HG03442 (cell line): Measurements from ENCODE around the gene LEMD1.
"Not testable (repeated sequence)": the region's sequence is repeated elsewhere in the genome, so short reads cannot be mapped to it uniquely, and the experiment has no call there.

Experiments
- ATAC-seq: cut with Tn5 transposase; IDR thresholded peaks from one replicate; pipeline ENCODE4 v1.9.1; 2021; ENCODE audit warnings: mild to moderate bottlenecking, moderate library complexity; ENCODE audit not compliant: unreplicated experiment

Gene LEMD1

DNA sequence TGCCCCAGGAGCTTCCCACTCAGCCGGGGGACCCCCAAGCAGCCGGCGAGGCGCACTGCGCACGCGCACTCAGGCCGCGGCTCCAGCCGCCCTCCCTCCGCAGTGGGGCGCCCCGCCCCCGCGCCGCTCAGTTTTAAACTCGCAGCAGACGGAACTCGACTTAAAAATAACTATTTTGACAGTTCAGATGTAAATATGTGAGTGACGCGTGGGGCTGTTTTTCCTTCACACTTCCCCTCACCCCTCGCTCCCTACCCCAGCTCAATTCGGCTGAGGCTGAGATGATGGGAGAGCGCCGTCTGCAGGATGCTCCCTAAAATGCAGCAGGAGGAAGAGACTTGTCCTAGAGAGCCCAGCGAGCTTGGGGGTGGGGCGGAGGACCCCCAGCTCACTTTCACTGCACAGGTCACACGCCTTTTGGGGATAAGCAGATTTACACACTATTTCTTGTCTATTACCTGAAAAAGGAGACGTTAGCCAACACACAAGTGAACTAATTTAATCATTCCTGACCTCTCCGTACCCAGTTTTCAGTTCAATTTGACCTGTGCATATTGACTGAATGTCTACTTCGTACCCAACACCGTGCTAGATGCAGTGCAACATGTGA is 8.9 kb upstream of the LEMD1 start:
- ATAC-seq, result no peak

DNA sequence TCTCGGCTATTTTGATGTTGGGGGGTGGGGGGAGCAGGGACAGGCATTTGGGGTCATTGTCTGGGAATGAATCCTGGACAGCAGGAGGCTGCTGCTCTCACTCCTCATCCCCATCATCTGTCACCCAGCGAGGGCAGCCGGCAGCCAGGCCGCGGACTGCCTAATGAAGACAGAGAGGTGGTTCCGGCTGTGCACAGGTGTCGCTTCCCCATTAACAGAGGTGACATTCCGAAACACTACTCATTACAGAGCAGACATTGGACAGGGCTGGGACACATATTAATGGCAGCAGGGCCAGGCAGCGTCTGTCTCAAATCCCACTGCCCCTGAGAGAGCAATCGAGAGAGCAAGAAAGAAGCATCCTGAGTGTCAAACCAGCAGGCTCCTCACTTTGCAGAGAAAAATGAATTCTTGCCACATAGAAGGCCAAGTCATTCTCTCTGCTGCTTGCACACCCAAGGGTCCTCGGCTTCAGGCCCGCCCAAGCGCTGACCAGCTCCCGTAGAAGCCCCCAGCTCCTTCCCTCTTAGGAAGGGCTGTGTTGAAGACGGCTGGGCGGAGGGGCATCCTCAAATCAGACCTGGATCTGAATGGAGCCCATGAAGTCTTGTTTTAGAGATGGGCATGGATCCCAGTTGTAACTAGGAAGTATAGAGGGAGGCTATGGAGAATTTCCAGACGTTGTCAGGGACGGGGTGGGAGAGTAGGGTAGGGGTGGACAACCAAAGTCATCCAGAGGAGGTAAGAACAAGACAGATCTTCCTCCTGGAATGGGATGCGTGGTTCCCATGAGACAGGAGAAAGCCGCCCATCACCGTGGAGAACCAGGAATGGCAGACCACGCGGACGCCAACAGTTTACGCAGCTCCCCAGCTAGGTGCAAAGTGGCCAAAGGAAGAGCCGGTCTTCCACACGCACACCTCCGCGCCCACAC is 8.2 kb upstream of the LEMD1 start:
- no peak for ATAC-seq

GRCh38 chr1:205424901-205425600 is 3.2 kb upstream of the LEMD1 start:
- no peak for ATAC-seq

- ATAC-seq, result no peak
Observed at GRCh38 chr1:205423814-205424399, 2.1 kb upstream of the LEMD1 start.

DNA sequence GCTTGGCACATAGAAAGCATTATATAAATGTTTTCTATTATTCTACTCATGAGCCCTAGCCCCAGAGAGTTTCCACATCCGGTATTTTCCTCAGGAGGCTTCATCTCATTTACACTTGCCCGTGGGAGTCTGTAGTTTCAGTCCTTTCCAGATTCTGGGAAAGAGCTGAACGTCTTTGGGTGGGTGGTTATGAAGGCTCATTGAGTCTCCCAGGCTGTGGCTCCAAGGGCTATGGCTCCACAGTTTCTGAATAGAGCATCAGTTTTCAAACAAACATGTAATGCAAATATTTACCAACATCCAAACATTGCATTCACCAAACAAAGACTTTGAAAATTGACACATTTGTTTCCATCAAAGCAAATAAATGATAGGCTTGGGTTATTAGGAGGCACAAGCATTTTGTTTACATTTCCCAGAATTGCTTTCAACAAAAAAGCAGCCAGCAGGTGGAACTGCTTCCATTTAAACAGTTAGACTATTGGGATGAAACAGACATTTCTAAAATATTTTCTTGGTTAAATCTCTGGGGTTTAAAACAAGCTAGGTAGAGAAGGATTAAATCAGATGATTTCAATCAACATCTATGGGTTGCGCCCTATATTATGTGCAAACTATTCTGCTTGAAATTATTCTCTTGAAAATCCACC is 1.3 kb upstream of the LEMD1 start:
- ATAC-seq, result no peak

GRCh38 chr1:205420938-205421337 is 918 bp downstream of the LEMD1 start:
- ATAC-seq, result no peak

DNA sequence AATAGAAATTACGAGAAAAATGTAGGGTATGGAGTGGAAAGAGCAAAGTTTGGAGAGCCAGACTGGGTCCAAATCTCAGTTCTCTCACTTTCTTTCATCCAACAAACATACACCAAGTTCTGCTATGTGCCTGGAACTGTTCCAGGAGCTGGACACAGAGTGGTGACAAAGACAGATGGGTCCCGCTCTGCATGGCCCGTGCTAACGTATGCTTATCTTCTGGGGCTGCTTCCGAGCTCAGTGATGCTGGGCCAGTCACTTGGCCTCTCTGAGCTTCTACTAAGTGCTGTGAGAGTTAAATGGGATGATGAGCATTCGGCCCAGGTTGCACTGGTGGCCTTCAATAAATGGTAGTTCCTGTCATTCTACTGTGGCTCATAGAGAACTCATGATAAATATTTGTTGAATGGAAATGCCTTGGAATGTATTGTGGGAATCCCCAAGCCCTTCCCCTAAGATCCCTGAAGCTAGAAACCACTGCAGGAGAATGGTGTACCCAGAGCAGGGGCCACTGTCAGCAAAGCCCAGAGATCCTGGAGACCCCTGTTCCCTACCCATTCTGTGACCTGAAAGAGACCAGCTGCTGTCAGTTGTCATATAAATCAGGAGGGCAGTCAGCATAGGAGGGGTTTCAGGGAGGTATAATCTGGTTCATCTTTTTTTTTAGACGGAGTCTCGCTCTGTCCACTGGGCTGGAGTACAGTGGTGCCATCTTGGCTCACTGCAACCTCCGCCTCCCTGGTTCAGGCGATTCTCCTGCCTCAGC is 3.8 kb downstream of the LEMD1 start:
- no peak for ATAC-seq

DNA sequence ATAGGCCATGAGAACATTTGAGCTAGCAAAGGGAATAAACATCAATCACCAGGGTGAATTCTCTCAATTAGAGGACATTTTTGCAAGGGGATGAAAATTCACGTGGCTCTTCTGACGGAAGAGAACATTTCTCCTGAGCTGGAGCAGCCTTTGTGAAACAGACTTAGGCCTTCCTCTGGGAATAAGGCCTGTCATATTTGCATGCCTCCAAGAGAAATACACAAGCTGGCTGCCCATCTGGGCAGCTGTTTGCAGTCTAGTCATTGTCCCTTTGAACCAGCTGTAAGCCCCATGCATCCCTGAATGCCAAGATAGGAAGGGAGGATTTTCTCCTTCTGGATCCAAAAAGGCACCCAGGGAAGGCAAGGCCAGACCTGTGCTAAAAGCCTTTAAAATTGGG is 5.5 kb downstream of the LEMD1 start:
- ATAC-seq, result no peak

DNA sequence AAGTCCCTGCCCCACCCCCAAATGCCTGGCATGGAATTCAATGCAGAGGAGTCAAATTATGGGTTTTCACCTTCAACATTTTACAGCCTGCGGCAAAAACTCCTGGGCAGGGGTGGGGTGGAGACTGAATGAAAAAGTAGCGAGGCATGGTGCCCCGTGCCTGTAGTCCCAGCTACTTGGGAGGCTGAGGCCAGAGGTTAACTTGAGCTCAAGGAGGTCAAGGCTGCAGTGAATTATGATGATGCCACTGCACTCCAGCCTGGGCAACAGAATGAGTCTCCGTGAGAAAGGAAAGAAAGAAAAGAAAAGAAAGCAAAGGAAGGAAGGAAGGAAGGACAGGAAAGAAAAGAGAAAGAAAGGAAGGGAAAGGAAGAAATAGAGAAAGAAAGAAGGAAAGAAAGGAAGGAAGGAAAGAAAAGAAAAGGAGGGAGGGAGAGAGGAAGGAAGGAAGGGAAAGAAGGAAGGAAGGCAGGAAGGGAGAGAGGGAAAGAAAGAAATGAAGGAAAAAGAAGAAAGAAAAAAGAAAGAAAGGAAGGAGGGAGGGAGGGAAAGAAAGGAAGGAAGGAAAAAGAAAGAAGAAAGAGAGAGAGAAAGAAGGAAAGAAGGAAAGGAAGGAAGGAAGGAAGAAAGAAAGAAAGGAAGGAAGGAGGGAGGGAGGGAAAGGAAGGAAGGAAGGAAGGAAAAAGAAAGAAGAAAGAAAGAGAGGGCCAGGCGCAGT is 11.1 kb downstream of the LEMD1 start:
- ATAC-seq, result no peak

- no peak for ATAC-seq
Observed at GRCh38 chr1:205407970-205408369, 13.9 kb downstream of the LEMD1 start.

DNA sequence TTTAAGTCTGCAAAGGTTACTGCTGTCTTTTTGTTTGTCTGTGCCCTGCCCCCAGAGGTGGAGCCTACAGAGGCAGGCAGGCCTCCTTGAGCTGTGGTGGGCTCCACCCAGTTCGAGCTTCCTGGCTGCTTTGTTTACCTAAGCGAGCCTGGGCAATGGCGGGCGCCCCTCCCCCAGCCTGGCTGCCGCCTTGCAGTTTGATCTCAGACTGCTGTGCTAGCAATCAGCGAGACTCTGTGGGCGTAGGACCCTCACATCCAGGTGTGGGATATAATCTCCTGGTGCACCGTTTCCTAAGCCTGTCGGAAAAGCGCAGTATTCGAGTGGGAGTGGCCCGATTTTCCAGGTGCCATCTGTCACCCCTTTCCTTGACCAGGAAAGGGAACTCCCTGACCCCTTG is 15.6 kb downstream of the LEMD1 start:
- ATAC-seq, result not testable (repeated sequence)

DNA sequence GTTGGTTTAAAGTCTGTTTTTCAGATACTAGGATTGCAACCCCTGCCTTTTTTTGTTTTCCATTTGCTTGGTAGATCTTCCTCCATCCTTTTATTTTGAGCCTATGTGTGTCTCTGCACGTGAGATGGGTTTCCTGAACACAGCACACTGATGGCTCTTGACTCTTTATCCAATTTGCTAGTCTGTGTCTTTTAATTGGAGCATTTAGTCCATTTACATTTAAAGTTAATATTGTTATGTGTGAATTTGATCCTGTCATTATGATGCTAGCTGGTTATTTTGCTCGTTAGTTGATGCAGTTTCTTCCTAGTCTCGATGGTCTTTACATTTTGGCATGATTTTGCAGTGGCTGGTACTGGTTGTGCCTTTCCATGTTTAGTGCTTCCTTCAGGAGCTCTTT is 17.4 kb downstream of the LEMD1 start:
- ATAC-seq, result not testable (repeated sequence)

DNA sequence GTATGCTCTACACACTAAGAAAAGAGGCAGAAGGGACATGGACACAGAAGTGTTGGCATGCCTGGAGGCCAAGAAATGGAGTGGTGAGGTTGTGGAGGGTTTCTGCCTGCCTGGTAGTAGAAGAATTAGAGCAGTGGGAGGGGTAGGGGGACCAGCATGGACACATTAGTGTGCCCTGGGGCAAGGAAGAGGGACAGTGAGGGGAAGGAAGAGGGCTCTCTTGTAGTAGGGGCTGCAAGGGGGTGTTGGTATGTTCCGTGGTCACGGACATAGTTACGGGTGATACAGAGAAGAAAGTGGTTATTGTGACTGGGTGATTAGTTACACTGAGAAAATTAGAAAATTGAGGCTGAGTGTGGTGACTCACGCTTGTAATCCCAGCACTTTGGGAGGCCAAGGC is 23.3 kb downstream of the LEMD1 start:
- no peak for ATAC-seq

DNA sequence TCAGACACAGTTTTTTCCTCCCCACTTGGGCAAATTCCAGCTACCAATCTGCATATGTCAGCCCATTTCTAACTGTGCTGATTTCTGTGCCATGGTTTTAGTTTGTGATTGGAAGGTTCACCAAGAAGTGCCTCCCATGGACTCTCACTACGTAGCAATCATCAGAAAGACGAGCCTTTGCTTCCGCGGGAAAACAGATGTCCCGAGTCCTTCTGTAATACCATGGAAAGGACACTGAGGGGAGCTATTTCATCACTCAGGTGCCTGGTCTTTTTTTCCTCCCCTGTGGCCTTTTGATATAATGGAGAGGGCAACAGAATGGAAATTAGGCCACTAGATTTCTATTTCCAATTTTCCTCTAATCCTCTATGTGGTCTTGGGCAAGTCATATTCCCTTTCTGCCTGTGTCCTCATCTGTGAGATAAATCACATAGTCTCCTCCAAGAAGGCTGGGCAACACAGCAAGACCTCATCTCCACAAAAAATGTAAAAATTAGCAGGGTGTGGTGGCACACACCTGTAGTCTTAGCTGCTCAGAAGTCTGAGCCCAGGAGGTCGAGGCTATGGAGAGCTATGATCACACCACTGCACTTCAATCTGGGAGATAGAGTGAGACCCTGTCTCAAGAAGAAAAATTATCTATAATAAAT is 24.8 kb downstream of the LEMD1 start:
- no peak for ATAC-seq

DNA sequence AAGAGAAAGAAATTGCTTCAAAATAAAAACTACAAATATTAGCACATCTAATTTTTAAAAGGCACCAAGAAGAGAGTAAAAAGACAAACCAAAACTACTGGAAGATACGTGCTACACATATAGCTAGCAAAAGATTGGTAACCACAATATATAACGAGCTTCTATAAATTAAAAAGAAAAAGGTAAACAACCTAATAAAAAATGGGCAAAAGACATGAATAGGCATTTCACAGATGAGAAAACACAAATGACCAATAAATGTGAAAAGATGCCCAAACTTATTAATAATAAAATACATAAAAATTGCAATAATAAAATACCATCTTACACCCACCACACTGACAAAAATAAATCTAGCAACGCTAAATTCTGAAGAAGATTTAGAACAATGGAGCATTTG is 26.2 kb downstream of the LEMD1 start:
- ATAC-seq, result no peak

DNA sequence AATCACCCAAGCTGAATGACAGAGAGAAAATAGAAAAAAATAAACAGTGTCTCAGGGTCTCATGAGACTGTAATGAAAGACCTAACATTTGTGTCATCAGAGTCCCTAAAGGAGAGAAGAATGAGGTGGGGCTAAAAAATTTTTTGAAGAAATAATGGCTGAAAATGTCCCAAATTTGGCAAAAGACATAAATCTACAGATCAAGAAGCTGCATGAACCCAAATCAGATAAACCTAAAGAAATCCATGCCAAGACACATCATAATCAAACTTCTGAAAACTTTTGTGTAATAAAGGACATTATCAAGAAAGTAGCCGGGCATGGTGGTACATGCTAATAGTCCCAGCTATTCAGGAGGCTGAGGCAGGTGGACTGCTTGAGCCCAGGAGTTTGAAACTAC is 29.2 kb downstream of the LEMD1 start:
- no peak for ATAC-seq

GRCh38 chr1:205391386-205391785 is 30.5 kb downstream of the LEMD1 start:
- ATAC-seq, result no peak

DNA sequence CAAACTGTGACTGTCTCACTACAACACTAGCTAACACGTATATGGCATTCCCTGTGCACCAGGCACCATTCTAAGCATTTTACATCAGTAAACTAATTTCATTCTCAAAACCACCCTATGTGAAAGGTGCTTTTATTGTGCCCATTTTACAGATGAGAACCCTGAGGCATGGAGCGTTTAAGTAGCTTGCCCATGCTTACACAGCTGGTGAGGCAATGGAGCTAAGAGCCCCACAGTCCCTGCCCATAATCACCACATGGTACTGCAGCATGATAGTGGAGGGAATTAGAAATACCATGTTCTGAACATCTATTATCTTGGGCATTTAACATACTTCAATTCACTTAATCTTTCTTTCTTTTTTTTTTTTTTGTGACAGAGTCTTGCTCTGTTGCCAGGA is 34.0 kb downstream of the LEMD1 start:
- no peak for ATAC-seq

GRCh38 chr1:205382990-205383389 is 38.9 kb downstream of the LEMD1 start:
- ATAC-seq, result not testable (repeated sequence)
